Stomach (tissue), 4 donors: ENCODE data around the gene LILRA6.
"Not testable (repeated sequence)": the region's sequence is repeated elsewhere in the genome, so short reads cannot be mapped to it uniquely, and the experiment has no call there.

Source experiments
- CTCF ChIP-seq, 7 experiments: fragments of 450-650 bp in 4 of 7; fragments of 200-600 bp in 3 of 7; sonication (generic) in 3 of 7; IDR thresholded peaks; one replicate each; pipeline ENCODE4 v1.5.1; 2016 to 2019; ENCODE audit warnings: antibody characterized with exemption in 7 of 7, control low read depth in 2 of 7, mild to moderate bottlenecking in 1 of 7
- EP300 ChIP-seq: sonication (generic); formaldehyde crosslinking; IDR thresholded peaks from one replicate; pipeline ENCODE4 v1.6.1; 2017; ENCODE audit warnings: antibody characterized with exemption
- POLR2A ChIP-seq, 4 donors: fragments of 450-650 bp; IDR thresholded peaks; one replicate each; pipeline ENCODE4 v1.6.1; 2016; ENCODE audit warnings: antibody characterized with exemption in 4 of 4, control low read depth in 2 of 4, mild to moderate bottlenecking in 1 of 4, moderate library complexity in 1 of 4
- POLR2AphosphoS5 ChIP-seq, 3 donors: sonication (generic); formaldehyde crosslinking; IDR thresholded peaks; one replicate each; pipeline ENCODE4 v1.6.1; 2016; ENCODE audit warnings: antibody characterized with exemption in 3 of 3

GRCh38 chr19:54281729-54282075, 39.1 kb upstream of the LILRA6 start:
- TF ChIP-seq CTCF (IDR thresholded peaks at IDR 0.05); EP300; POLR2AphosphoS5 (IDR thresholded peaks at IDR 0.05); POLR2A (IDR thresholded peaks at IDR 0.05): not testable (repeated sequence)
